Coronary artery (tissue), 2 donors: Measurements from ENCODE around the gene RGS6.

Experiments used
- DNase-seq: peaks from one replicate; pipeline ENCODE4 v3.0.0-alpha.2; 2017; ENCODE audit warnings: low spot score
- H3K27ac ChIP-seq, 2 donors: fragments of 200-600 bp; sonication (generic); one replicate each; pipeline ENCODE4 v1.5.1; 2016 to 2019
- H3K4me3 ChIP-seq: fragments of 200-600 bp; sonication (generic); 2 replicates; pipeline ENCODE4 v1.5.1; 2016; ENCODE audit warnings: mild to moderate bottlenecking, moderate library complexity
- CTCF ChIP-seq: fragments of 200-600 bp; sonication (generic); IDR thresholded peaks from one replicate; pipeline ENCODE4 v1.5.1; 2019; ENCODE audit warnings: antibody characterized with exemption

The RGS6 gene

DNA sequence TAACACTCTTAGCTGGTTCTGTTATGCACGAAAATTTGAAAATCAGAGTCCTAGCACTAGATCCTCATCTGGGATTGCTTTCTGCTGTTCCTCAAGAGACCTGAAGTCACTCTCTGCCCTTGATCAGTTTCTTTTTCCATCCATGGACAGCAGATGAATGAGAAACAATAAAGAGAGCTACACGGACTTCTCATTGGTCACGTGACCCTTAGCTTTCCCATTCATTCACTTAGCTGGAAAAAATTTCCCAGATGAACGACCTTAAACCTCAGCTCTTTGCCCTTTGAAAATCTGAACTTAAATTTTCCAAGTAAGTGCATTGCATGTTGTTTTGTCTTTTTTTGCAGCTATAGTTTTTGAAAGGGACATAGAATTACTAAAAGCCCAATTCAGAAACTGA is 27.2 kb upstream of the RGS6 start:
- Histone ChIP-seq H3K27ac (peak overlapping the region in 1 of 2 donors; percentile 29), H3K4me3 (no peak overlapping the region)
- no peak for TF ChIP-seq CTCF
- no peak for DNase-seq

- DNase-seq: no peak
- Histone ChIP-seq H3K4me3 (no peak overlapping the region), H3K27ac (peak overlapping the region; percentile 44 to 81)
- TF ChIP-seq CTCF: no peak
Measured at GRCh38 chr14:71905860-71906259, 26.4 kb upstream of the RGS6 start.

DNA sequence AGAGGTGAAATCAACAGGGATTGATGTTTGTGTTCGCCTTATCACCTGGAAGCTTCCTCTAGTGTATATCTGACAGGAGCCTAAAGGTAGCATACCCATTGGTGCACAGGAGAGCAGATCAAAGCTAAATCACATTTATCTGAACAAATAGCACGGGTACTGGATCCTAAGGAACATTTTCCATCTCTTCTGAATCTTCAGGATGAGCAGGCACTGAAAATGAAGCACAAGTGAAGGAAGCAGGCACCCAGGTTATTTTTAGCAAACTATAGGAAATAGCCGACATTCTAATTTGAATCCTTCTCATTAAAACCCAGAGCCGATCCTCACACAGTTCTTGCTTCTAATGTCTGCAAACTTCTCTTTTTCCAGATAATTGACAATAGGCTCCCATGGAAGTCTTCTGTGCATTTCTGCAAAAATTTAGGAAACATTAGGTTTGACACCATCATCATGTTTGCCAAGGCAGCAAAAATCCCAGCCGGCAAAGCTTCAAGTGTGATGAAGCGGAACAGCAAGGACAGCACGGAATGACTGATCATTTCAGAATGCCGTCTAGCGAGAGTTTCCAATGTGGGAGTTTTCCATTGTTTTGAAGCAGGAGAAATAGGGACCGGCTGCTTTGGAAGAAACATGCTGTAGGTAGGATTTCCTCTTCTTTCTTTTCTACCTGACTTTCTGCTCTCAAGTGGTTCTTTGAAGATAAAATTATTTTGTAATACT is 24.3 kb upstream of the RGS6 start:
- Histone ChIP-seq H3K4me3 (no peak overlapping the region), H3K27ac (no peak overlapping the region)
- TF ChIP-seq CTCF: no peak
- DNase-seq: no peak

DNA sequence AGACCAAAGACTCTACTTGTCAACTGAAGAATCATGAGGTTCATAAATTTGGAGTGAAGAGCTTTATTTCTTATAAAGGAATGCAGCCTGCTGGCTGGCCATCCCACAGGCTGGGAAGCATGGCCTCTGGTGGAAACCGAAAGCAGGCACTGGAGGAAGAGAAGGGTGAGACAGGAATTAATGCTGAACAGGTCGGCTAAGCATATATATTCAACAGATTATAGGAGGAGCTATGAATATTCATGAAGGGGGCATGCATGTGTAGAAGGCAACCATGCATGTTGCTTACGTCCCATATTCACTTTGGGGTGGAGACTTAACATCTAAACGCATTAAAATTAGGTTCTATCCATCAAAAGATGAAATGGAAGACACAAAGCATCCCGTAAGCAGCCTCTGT is 20.6 kb upstream of the RGS6 start:
- no peak overlapping the region for H3K27ac ChIP-seq
- TF ChIP-seq CTCF: no peak
- no peak for DNase-seq
- no peak overlapping the region for H3K4me3 ChIP-seq

DNA sequence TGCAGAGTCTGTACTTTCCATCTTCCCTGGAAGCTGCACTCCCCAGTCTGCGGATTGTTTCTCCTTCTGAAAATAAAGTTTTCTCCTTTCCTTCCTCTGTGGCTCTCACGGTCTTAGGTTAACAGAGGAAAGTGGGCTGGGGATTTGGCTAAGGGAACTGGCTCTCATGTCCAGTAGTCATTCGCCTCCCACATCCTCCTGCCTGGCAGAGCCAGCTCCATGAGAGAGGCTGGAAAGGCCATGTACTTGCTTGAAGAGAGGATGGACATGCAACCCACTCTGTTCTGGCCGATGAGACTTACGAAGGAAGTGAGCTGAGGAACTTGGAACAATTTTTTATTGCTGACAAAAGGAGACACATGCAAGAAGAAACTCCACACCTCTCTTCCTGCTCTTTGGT is 18.9 kb upstream of the RGS6 start:
- Histone ChIP-seq H3K27ac (no peak overlapping the region), H3K4me3 (no peak overlapping the region)
- TF ChIP-seq CTCF: no peak
- no peak for DNase-seq

- no peak for TF ChIP-seq CTCF
- peak overlapping the region in 1 of 2 donors; percentile 35 for H3K27ac ChIP-seq
- no peak overlapping the region for H3K4me3 ChIP-seq
- DNase-seq: no peak
Measured at GRCh38 chr14:71918955-71919354, 13.3 kb upstream of the RGS6 start.

- no peak for DNase-seq
- no peak for TF ChIP-seq CTCF
Measured at GRCh38 chr14:71923513-71923912, 8.7 kb upstream of the RGS6 start.

More at GRCh38 chr14:71923513-71923912, 8.7 kb upstream of the RGS6 start:
- Histone ChIP-seq H3K27ac (no peak overlapping the region), H3K4me3 (no peak overlapping the region)
